Suprapubic skin (tissue), 4 donors: ENCODE results near the gene OR2A25.

Experiments
- CTCF ChIP-seq, 2 donors: fragments of 200-600 bp in 1 of 2; fragments of 450-650 bp in 1 of 2; sonication (generic) in 1 of 2; IDR thresholded peaks; one replicate each; pipeline ENCODE4 v1.5.1; 2016 to 2019; ENCODE audit warnings: antibody characterized with exemption in 2 of 2, mild to moderate bottlenecking in 1 of 2, moderate library complexity in 1 of 2
- EP300 ChIP-seq: sonication (generic); formaldehyde crosslinking; IDR thresholded peaks from one replicate; pipeline ENCODE4 v1.6.1; 2017; ENCODE audit warnings: antibody characterized with exemption
- POLR2A ChIP-seq, 2 donors: fragments of 450-650 bp; IDR thresholded peaks; one replicate each; pipeline ENCODE4 v1.6.1; 2017; ENCODE audit warnings: antibody characterized with exemption in 2 of 2, mild to moderate bottlenecking in 2 of 2, moderate library complexity in 2 of 2
- POLR2AphosphoS5 ChIP-seq, 3 donors: sonication (generic); formaldehyde crosslinking; IDR thresholded peaks; one replicate each; pipeline ENCODE4 v1.6.1; 2017; ENCODE audit warnings: antibody characterized with exemption in 3 of 3

GRCh38 chr7:144109283-144109682 lies 39.7 kb downstream of the OR2A25 start, which contains the start of gene OR2A2:
- no peak for TF ChIP-seq CTCF (IDR thresholded peaks at IDR 0.05)
- no peak for TF ChIP-seq POLR2A (IDR thresholded peaks at IDR 0.05)
- TF ChIP-seq POLR2AphosphoS5 (IDR thresholded peaks at IDR 0.05): no peak
- no peak for TF ChIP-seq EP300
